HG03442 (cell line): ENCODE measurements around the gene OVCH2.
"Not testable (repeated sequence)": the region's sequence is repeated elsewhere in the genome, so short reads cannot be mapped to it uniquely, and the experiment has no call there.

Source experiments
- ATAC-seq: cut with Tn5 transposase; IDR thresholded peaks from one replicate; pipeline ENCODE4 v1.9.1; 2021; ENCODE audit warnings: mild to moderate bottlenecking, moderate library complexity; ENCODE audit not compliant: unreplicated experiment

Gene OVCH2

GRCh38 chr11:7706377-7706776 is at the start of gene OVCH2:
Gene OVCH2 (minus strand): TSS chr11:7706477. CDS start chr11:7706394, 83 bp downstream.
- ATAC-seq = no peak

- no peak for ATAC-seq
These were observed 43.2 kb upstream of the OVCH2 start for GRCh38 chr11:7749456-7749855.

- ATAC-seq = not testable (repeated sequence)
These were observed 28.5 kb upstream of the OVCH2 start for GRCh38 chr11:7734767-7735166.

- ATAC-seq = no peak
These were observed 8.5 kb upstream of the OVCH2 start for GRCh38 chr11:7714786-7715185.

- ATAC-seq = no peak
These were observed 2.5 kb downstream of the OVCH2 start for GRCh38 chr11:7703740-7704139.

GRCh38 chr11:7696424-7696823 is 9.9 kb downstream of the OVCH2 start:
- ATAC-seq = no peak

- no peak for ATAC-seq
These were observed 12.0 kb downstream of the OVCH2 start for GRCh38 chr11:7694235-7694634.

GRCh38 chr11:7692426-7692825 is 13.9 kb downstream of the OVCH2 start:
- ATAC-seq = no peak

GRCh38 chr11:7691759-7692350 is 14.4 kb downstream of the OVCH2 start:
- no peak for ATAC-seq

- ATAC-seq = no peak
These were observed 15.6 kb downstream of the OVCH2 start for GRCh38 chr11:7690648-7691047.

- ATAC-seq = no peak
These were observed 17.0 kb downstream of the OVCH2 start for GRCh38 chr11:7689239-7689638.

- peak; percentile 79 for ATAC-seq
These were observed 17.9 kb downstream of the OVCH2 start for GRCh38 chr11:7688238-7688826.

GRCh38 chr11:7687386-7687785 is 18.9 kb downstream of the OVCH2 start:
- no peak for ATAC-seq

GRCh38 chr11:7686761-7687160 is 19.5 kb downstream of the OVCH2 start:
- ATAC-seq = no peak

- ATAC-seq = no peak
These were observed 22.7 kb downstream of the OVCH2 start for GRCh38 chr11:7683571-7683970.

- ATAC-seq = no peak
These were observed 28.5 kb downstream of the OVCH2 start for GRCh38 chr11:7677796-7678201.

- no peak for ATAC-seq
These were observed 29.2 kb downstream of the OVCH2 start for GRCh38 chr11:7677071-7677470.

- no peak for ATAC-seq
These were observed 30.6 kb downstream of the OVCH2 start for GRCh38 chr11:7675631-7676030.

- peak; percentile 43 for ATAC-seq
These were observed 32.4 kb downstream of the OVCH2 start for GRCh38 chr11:7673724-7674434.

- peak; percentile 41 for ATAC-seq
These were observed 33.1 kb downstream of the OVCH2 start, which contains the start of gene CYB5R2 for GRCh38 chr11:7672960-7673723. Gene CYB5R2 (minus strand): TSS chr11:7673500. CDS start chr11:7672825, 675 bp downstream.

- ATAC-seq = peak; percentile 1
These were observed 33.9 kb downstream of the OVCH2 start for GRCh38 chr11:7672276-7672959.
